PC-9 (cell line): ENCODE data around the gene TTC22. TPM values are rescaled to one million over a fixed set of nuclear protein-coding genes. Genes with fewer than 3 reads are reported as not detected.

Experiments used
- BruUV-seq: library from RNA; stranded (reverse); fragments of 400-500 nt; replicated peaks from 2 replicates; lab custom pipeline; 2021; lab: Mats Ljungman, UMichigan
- CTCF ChIA-PET: fragments of 300-600 bp; sonication (Branson Sonifier 250); formaldehyde crosslinking; loops from one replicate; lab custom pipeline; 2022; ENCODE audit warnings: antibody characterized with exemption; lab: Charles Lee
- POLR2A ChIA-PET: fragments of 300-600 bp; sonication (Branson Sonifier 250); formaldehyde crosslinking; loops from one replicate; lab custom pipeline; 2022; ENCODE audit warnings: antibody characterized with exemption; ENCODE audit not compliant: unreplicated experiment; lab: Charles Lee
- DNase-seq, 2 experiments: peaks; one replicate each; pipeline versions ENCODE4 v3.0.0 to v3.0.0-alpha.2; 2015 to 2022; ENCODE audit warnings: mixed read lengths in 1 of 2
- H2AFZ ChIP-seq: fragments of 200-600 bp; sonication (generic); 2 replicates; pipeline ENCODE4 v1.8.1; 2017; ENCODE audit warnings: antibody characterized with exemption
- H3F3A ChIP-seq: fragments of 200-600 bp; sonication (generic); 2 replicates; pipeline ENCODE4 v1.8.1; 2017; ENCODE audit warnings: antibody characterized with exemption, mild to moderate bottlenecking, low read depth; ENCODE audit not compliant: insufficient read depth
- H3K27ac ChIP-seq: fragments of 200-600 bp; sonication (generic); 2 replicates; pipeline ENCODE4 v1.6.1; 2016; ENCODE audit warnings: mixed run types
- H3K27me3 ChIP-seq: fragments of 200-600 bp; sonication (generic); 2 replicates; pipeline ENCODE4 v1.6.1; 2016; ENCODE audit warnings: low read depth, mixed run types; ENCODE audit not compliant: insufficient read depth
- H3K36me3 ChIP-seq: fragments of 200-600 bp; sonication (generic); 2 replicates; pipeline ENCODE4 v1.6.1; 2016; ENCODE audit warnings: low read depth, mixed run types
- H3K4me1 ChIP-seq: fragments of 200-600 bp; sonication (generic); replicated peaks from 2 replicates; pipeline ENCODE4 v1.6.1; 2016; ENCODE audit warnings: mixed run types; ENCODE audit not compliant: insufficient read depth
- H3K4me2 ChIP-seq: fragments of 200-600 bp; sonication (generic); 2 replicates; pipeline ENCODE4 v1.6.1; 2017; ENCODE audit warnings: mixed run types
- H3K4me3 ChIP-seq: fragments of 200-600 bp; sonication (generic); 2 replicates; pipeline ENCODE4 v1.6.1; 2016; ENCODE audit warnings: mixed run types
- H3K79me2 ChIP-seq: fragments of 200-600 bp; sonication (generic); 2 replicates; pipeline ENCODE4 v1.6.1; 2017; ENCODE audit warnings: low read depth, mixed run types
- H3K9me2 ChIP-seq: fragments of 200-600 bp; sonication (generic); 2 replicates; pipeline ENCODE4 v1.8.1; 2017; ENCODE audit warnings: mild to moderate bottlenecking; ENCODE audit not compliant: insufficient read depth
- H3K9me3 ChIP-seq: fragments of 200-600 bp; sonication (generic); 2 replicates; pipeline ENCODE4 v1.8.1; 2016; ENCODE audit warnings: low read depth; ENCODE audit not compliant: insufficient read depth
- H4K20me1 ChIP-seq: fragments of 200-600 bp; sonication (generic); 2 replicates; pipeline ENCODE4 v1.8.1; 2017; ENCODE audit not compliant: insufficient read depth
- CTCF ChIP-seq: fragments of 200-600 bp; sonication (generic); conservative IDR thresholded peaks from 2 replicates; pipeline ENCODE4 v1.6.1; 2017; ENCODE audit warnings: mixed run types, antibody characterized with exemption, mild to moderate bottlenecking, moderate library complexity
- EZH2 ChIP-seq: fragments of 200-600 bp; sonication (generic); IDR thresholded peaks from 2 replicates; pipeline ENCODE4 v1.8.0; 2017; ENCODE audit warnings: antibody characterized with exemption, low read depth
- intact Hi-C: fragments of 100-400 bp; cut with micrococcal nuclease; formaldehyde crosslinking; loops from one replicate; pipeline ENCODE4 v1.10.0; 2022; ENCODE audit not compliant: unreplicated experiment
- total RNA-seq: library from RNA; stranded (reverse); gene quantifications from 2 replicates; pipeline ENCODE4 v1.2.3, GENCODE V29; 2021

The TTC22 gene
- total RNA-seq, 1 experiment from 2014 or later, result 26.3 TPM

GRCh38 chr1:54757833-54758232 lies 43.3 kb downstream of the TTC22 start:
- H3K27ac ChIP-seq, result no peak overlapping the region
- no peak for DNase-seq
- ChIA-PET CTCF (no interaction called here), POLR2A (no interaction called here)
- H3K79me2 ChIP-seq, result peaks cover 6% of the 10 kb centered on the region
- no peak overlapping the region for H3K4me2 ChIP-seq
- H3K27me3 ChIP-seq, result no peaks in the 10 kb centered on the region
- H3K9me2 ChIP-seq, result no peaks in the 10 kb centered on the region
- H4K20me1 ChIP-seq, result no peaks in the 10 kb centered on the region
- intact Hi-C loops, result no loop called here
- H3K4me3 ChIP-seq, result no peak overlapping the region
- H3K4me1 ChIP-seq, result no peaks in the 10 kb centered on the region; the same call in 1 of the 2 replicates
- no peaks in the 10 kb centered on the region for H3K36me3 ChIP-seq
- TF ChIP-seq CTCF, result no peak
- no peak for TF ChIP-seq EZH2
- H3K9me3 ChIP-seq, result no peaks in the 10 kb centered on the region
- H3F3A ChIP-seq, result no peaks in the 10 kb centered on the region; the same call in 1 of the 2 replicates
- TSS peak; percentile 2 for BruUV-seq
- H2AFZ ChIP-seq, result no peak overlapping the region

GRCh38 chr1:54754486-54755285 lies 46.4 kb downstream of the TTC22 start:
- intact Hi-C loops, result no loop called here
- BruUV-seq, result no TSS peak

GRCh38 chr1:54754045-54754444 lies 47.1 kb downstream of the TTC22 start:
- ChIA-PET CTCF (interaction anchor here (0.7 kb wide), 1 partner anchor 243 kb away, joined by 4 read pairs; no protein-coding TSS in a partner anchor), POLR2A (no interaction called here)
- no TSS peak for BruUV-seq
- TF ChIP-seq CTCF (no peak), EZH2 (no peak)
- no peak overlapping the region for H2AFZ ChIP-seq
- H3K27me3 ChIP-seq, result no peaks in the 10 kb centered on the region
- H4K20me1 ChIP-seq, result no peaks in the 10 kb centered on the region
- H3K4me1 ChIP-seq, result no peaks in the 10 kb centered on the region
- no peak overlapping the region for H3K4me3 ChIP-seq
- H3K9me2 ChIP-seq, result no peaks in the 10 kb centered on the region
- H3K9me3 ChIP-seq, result no peaks in the 10 kb centered on the region
- no peaks in the 10 kb centered on the region for H3K79me2 ChIP-seq
- intact Hi-C loops, result no loop called here
- no peak for DNase-seq
- H3K27ac ChIP-seq, result no peak overlapping the region
- no peaks in the 10 kb centered on the region; the same call in 1 of the 2 replicates for H3F3A ChIP-seq
- no peak overlapping the region for H3K4me2 ChIP-seq
- no peaks in the 10 kb centered on the region for H3K36me3 ChIP-seq

More at GRCh38 chr1:54754486-54755285, 46.4 kb downstream of the TTC22 start:
- TF ChIP-seq EZH2, result no peak
- no peak for TF ChIP-seq CTCF
- Histone ChIP-seq H3K9me3 (no peaks in the 10 kb centered on the region), H3K27ac (no peak overlapping the region), H3K4me3 (no peak overlapping the region), H3F3A (no peaks in the 10 kb centered on the region; the same call in 1 of the 2 replicates), H4K20me1 (no peaks in the 10 kb centered on the region), H2AFZ (no peak overlapping the region), H3K27me3 (no peaks in the 10 kb centered on the region), H3K4me2 (no peak overlapping the region), H3K36me3 (no peaks in the 10 kb centered on the region), H3K9me2 (no peaks in the 10 kb centered on the region), H3K4me1 (no peaks in the 10 kb centered on the region), H3K79me2 (no peaks in the 10 kb centered on the region)
- DNase-seq, result no peak
- CTCF ChIA-PET, result no interaction called here
- POLR2A ChIA-PET, result no interaction called here
